ENCODE measurements around the gene PPP1R36. TPM values are rescaled to one million over a fixed set of nuclear protein-coding genes. Genes with fewer than 3 reads are reported as not detected.
A peak's percentile ranks its signal among the peaks of the same experiment; 100 is the strongest.
"Not testable (repeated sequence)": the region's sequence is repeated elsewhere in the genome, so short reads cannot be mapped to it uniquely, and the experiment has no call there.

PPP1R36 gene
- total and polyA plus RNA-seq, 4 experiments from 2014 or later = 0.49 TPM; not detected in 3

DNA sequence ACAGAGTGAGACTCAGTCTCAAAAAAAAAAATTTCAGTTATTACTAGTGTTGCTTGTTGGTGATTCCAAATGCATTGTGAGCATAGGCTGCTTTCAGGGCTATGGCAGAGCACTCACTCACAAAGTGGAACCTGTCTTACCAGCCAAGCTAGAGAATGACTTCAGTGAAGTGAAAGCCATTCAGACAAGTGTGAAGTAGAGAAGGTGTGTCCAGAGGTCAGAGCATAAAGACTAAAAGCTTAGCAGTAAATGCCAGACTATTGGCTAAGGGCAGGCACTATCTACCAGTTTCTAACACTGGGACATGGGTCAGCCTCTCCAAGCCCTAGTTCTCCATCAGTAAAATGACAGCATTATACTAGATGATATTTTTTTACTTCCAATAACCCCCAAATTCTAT lies 12.7 kb downstream of the PPP1R36 start:
- intact Hi-C loops (cut with micrococcal nuclease) = no loop called here
- no peaks in the 10 kb centered on the region for H3K9me3 Mint-ChIP-seq
- Histone ChIP-seq H3K36me3 (ENCODE audit: insufficient read depth, low read length) (no peaks in the 10 kb centered on the region), H3K27ac (ENCODE audit: low read depth, low read length) (no peak overlapping the region), H3K27me3 (ENCODE audit: insufficient read depth, low read length) (no peaks in the 10 kb centered on the region), H3K4me3 (ENCODE audit: low read length in 2 of 2) (no peak overlapping the region), H3K4me1 (ENCODE audit: insufficient read depth, low read length) (peaks cover 7% of the 10 kb centered on the region), H3K9me3 (ENCODE audit: control insufficient read depth in 1 of 2, low read length in 2 of 2) (no peaks in the 10 kb centered on the region)
- peaks cover 2 to 17% (median 11%) of the 10 kb centered on the region in 4 donors for H3K4me1 Mint-ChIP-seq
- DNase-seq = no peak
- no peak overlapping the region for H3K27ac Mint-ChIP-seq
- POLR2A ChIA-PET (ENCODE audit: partially characterized antibody) = no interaction called here
- no peak overlapping the region for H3K4me3 Mint-ChIP-seq
- CTCF ChIA-PET (ENCODE audit: partially characterized antibody) = interaction anchor here (1.0 kb wide), 1 partner anchor 19 kb away, joined by 3 read pairs; no protein-coding TSS in a partner anchor
- peaks cover 0 to 3% of the 10 kb centered on the region in 2 donors for H3K27me3 Mint-ChIP-seq
- H3K36me3 Mint-ChIP-seq = no peaks in the 10 kb centered on the region

DNA sequence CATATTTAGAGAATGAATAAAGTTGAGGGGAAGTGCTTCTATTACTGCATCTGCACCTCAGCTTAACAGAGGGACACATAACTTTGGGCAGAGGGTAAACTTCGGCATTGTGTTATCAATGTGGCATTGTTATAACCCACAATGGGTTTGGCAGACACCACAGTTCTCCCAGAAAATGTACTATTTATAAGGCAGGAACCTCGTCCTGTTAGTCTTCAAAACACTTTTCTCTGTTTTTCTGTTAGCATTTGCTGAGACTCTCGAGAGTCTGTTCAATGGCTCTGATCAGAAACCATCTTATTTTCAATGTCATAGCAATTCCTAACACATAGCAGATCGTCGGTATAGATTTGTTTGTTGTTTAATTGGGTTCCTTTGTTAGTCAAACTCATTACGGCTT lies 13.9 kb downstream of the PPP1R36 start:
- H3K27me3 Mint-ChIP-seq = peaks cover 0 to 3% of the 10 kb centered on the region in 2 donors
- Histone ChIP-seq H3K4me1 (ENCODE audit: insufficient read depth, low read length) (peaks cover 7% of the 10 kb centered on the region), H3K9me3 (ENCODE audit: control insufficient read depth in 1 of 2, low read length in 2 of 2) (no peaks in the 10 kb centered on the region), H3K27me3 (ENCODE audit: insufficient read depth, low read length) (no peaks in the 10 kb centered on the region), H3K4me3 (ENCODE audit: low read length in 2 of 2) (no peak overlapping the region), H3K36me3 (ENCODE audit: insufficient read depth, low read length) (no peaks in the 10 kb centered on the region), H3K27ac (ENCODE audit: low read depth, low read length) (no peak overlapping the region)
- ChIA-PET CTCF (ENCODE audit: partially characterized antibody) (no interaction called here), POLR2A (ENCODE audit: partially characterized antibody) (no interaction called here)
- intact Hi-C loops (cut with micrococcal nuclease) = no loop called here
- no peaks in the 10 kb centered on the region for H3K36me3 Mint-ChIP-seq
- no peaks in the 10 kb centered on the region for H3K9me3 Mint-ChIP-seq
- peaks cover 2 to 17% (median 11%) of the 10 kb centered on the region in 4 donors for H3K4me1 Mint-ChIP-seq
- no peak overlapping the region for H3K4me3 Mint-ChIP-seq
- no peak overlapping the region for H3K27ac Mint-ChIP-seq
- DNase-seq = no peak

DNA sequence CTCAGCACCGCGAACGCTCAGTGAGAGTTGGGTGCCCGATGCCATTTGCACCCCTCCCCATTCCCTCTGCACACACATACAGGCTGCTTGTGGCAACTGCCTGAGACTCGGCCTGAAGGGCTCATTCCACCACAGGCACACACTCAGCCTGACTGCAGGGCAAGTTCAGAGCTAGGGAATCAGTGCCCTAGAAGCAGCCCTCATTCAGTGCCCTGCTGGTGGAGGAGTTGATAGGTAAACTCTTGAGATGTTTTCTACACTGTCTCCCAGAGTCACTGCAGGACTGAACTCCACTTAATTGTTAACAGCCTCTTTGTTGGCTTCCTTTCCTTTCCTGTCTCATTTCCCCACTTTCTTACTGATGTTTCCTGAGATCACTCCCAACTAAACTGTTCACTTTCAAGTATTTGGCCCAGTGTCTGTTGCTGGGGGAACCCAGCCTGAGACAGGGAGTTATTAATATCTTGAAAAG lies 16.9 kb downstream of the PPP1R36 start:
- Mint-ChIP-seq H3K27ac (no peak overlapping the region), H3K27me3 (peaks cover 0 to 3% of the 10 kb centered on the region in 2 donors), H3K36me3 (no peaks in the 10 kb centered on the region), H3K4me3 (no peak overlapping the region), H3K9me3 (no peaks in the 10 kb centered on the region), H3K4me1 (peaks cover 0 to 3% (median 2%) of the 10 kb centered on the region in 4 donors)
- POLR2A ChIA-PET (ENCODE audit: partially characterized antibody) = no interaction called here
- no peak for DNase-seq
- H3K36me3 ChIP-seq (ENCODE audit: insufficient read depth, low read length) = no peaks in the 10 kb centered on the region
- intact Hi-C loops (cut with micrococcal nuclease) = no loop called here
- H3K27me3 ChIP-seq (ENCODE audit: insufficient read depth, low read length) = no peaks in the 10 kb centered on the region
- CTCF ChIA-PET (ENCODE audit: partially characterized antibody) = no interaction called here
- H3K4me3 ChIP-seq (ENCODE audit: low read length in 2 of 2) = no peak overlapping the region
- H3K9me3 ChIP-seq (ENCODE audit: control insufficient read depth in 1 of 2, low read length in 2 of 2) = no peaks in the 10 kb centered on the region
- H3K27ac ChIP-seq (ENCODE audit: low read depth, low read length) = no peak overlapping the region
- H3K4me1 ChIP-seq (ENCODE audit: insufficient read depth, low read length) = no peaks in the 10 kb centered on the region

DNA sequence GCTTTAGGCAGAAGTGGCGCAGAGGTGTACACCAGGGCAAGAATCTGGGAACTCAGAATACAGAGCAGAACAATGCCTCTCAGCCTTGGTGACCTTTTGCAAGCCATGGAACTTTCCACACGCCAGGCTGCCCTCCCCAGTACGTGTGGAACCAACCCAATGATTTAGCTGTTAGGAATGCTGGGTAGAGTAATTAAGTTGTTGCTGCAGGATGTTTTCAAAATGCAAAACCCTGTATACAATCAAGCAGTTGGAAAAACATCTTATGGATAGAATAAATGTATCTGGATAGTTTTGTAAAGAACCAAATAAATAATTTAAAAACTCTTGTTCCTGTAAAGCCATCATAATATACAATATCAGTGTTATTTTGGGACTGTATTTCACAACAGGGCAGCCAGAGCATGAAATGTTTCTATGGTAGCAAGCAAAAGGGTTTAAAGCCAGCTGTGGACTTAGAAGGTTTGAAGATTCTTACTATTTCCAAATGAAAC lies 19.4 kb downstream of the PPP1R36 start:
- no peak for DNase-seq
- H3K9me3 Mint-ChIP-seq = no peaks in the 10 kb centered on the region
- H3K9me3 ChIP-seq (ENCODE audit: control insufficient read depth in 1 of 2, low read length in 2 of 2) = no peaks in the 10 kb centered on the region
- H3K4me3 Mint-ChIP-seq = no peak overlapping the region
- H3K27me3 ChIP-seq (ENCODE audit: insufficient read depth, low read length) = no peaks in the 10 kb centered on the region
- H3K4me3 ChIP-seq (ENCODE audit: low read length in 2 of 2) = no peak overlapping the region
- H3K27ac ChIP-seq (ENCODE audit: low read depth, low read length) = no peak overlapping the region
- no peak overlapping the region for H3K27ac Mint-ChIP-seq
- H3K4me1 Mint-ChIP-seq = no peaks in the 10 kb centered on the region
- no peaks in the 10 kb centered on the region for H3K4me1 ChIP-seq (ENCODE audit: insufficient read depth, low read length)
- no peaks in the 10 kb centered on the region for H3K36me3 ChIP-seq (ENCODE audit: insufficient read depth, low read length)
- peaks cover 0 to 3% of the 10 kb centered on the region in 2 donors for H3K27me3 Mint-ChIP-seq
- intact Hi-C loops (cut with micrococcal nuclease) = no loop called here
- CTCF ChIA-PET (ENCODE audit: partially characterized antibody) = no interaction called here
- no peaks in the 10 kb centered on the region for H3K36me3 Mint-ChIP-seq
- POLR2A ChIA-PET (ENCODE audit: partially characterized antibody) = no interaction called here

DNA sequence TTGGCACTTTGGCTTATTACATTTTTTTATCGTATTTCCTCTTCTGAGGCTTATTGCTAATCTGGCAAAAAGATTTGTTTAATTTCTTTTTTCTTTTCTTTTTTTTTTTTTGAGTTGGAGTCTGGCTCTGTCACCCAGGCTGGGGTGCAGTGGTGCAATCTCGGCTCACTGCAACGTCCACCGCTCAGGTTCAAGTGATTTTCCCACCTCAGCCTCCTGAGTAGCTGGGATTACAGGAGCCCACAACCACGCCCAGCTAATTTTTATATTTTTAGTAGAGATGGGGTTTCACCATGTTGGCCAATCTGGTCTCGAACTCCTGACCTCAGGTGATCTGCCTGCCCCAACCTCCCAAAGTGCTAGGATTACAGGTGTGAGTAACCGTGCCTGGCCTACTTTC lies 19.9 kb downstream of the PPP1R36 start:
- H3K36me3 Mint-ChIP-seq; POLR2A ChIA-PET (ENCODE audit: partially characterized antibody); H3K27me3 ChIP-seq (ENCODE audit: insufficient read depth, low read length); H3K27ac ChIP-seq (ENCODE audit: low read depth, low read length); intact Hi-C loops (cut with micrococcal nuclease); H3K27ac Mint-ChIP-seq; H3K4me3 ChIP-seq (ENCODE audit: low read length in 2 of 2); H3K9me3 ChIP-seq (ENCODE audit: control insufficient read depth in 1 of 2, low read length in 2 of 2); H3K4me3 Mint-ChIP-seq; H3K27me3 Mint-ChIP-seq; H3K4me1 ChIP-seq (ENCODE audit: insufficient read depth, low read length); DNase-seq; CTCF ChIA-PET (ENCODE audit: partially characterized antibody); H3K36me3 ChIP-seq (ENCODE audit: insufficient read depth, low read length); H3K9me3 Mint-ChIP-seq; H3K4me1 Mint-ChIP-seq: not testable (repeated sequence)

DNA sequence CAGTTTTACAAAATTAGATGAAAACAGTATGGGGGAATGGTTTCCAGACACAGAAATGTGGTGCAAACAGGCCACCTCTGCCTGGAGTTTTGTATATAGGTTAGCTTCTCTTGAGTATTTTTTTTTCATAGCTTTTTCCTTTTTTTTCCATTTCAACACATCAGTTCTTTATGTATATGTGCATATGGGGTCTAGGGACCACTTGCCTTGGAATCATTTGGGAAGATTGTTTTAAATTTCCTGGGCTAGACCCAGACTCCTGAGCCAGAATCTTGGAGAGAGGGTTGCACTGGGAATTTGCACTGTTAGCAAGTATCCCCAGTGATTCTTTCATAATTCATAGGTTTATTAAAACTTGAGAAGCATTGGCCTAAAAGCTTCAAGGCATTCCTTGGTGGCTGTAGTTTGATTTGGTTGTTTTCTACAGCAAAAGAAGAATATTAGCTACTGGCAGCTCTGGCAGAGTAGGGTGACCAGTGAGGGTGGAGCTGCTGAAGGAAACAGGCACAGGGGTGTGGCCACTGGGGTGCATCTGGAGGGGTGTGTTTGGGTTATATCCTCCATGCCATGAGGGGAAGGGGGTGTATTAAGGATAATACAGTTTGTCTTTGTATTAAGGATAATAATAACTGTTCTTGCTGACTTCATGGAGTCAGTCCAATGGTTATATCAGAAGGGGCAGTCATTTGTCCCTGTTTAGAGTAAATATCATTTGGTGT lies 22.8 kb downstream of the PPP1R36 start:
- ChIA-PET POLR2A (ENCODE audit: partially characterized antibody) (no interaction called here), CTCF (ENCODE audit: partially characterized antibody) (interaction anchor here (1.0 kb wide), 1 partner anchor 143 kb away, joined by 4 read pairs; no protein-coding TSS in a partner anchor)
- H3K9me3 Mint-ChIP-seq = no peaks in the 10 kb centered on the region
- Histone ChIP-seq H3K27ac (ENCODE audit: low read depth, low read length) (no peak overlapping the region), H3K27me3 (ENCODE audit: insufficient read depth, low read length) (no peaks in the 10 kb centered on the region), H3K4me3 (ENCODE audit: low read length in 2 of 2) (no peak overlapping the region), H3K36me3 (ENCODE audit: insufficient read depth, low read length) (no peaks in the 10 kb centered on the region), H3K9me3 (ENCODE audit: control insufficient read depth in 1 of 2, low read length in 2 of 2) (no peaks in the 10 kb centered on the region), H3K4me1 (ENCODE audit: insufficient read depth, low read length) (no peaks in the 10 kb centered on the region)
- H3K27ac Mint-ChIP-seq = peak overlapping the region in 1 of 7 donors; percentile 57
- no peaks in the 10 kb centered on the region for H3K27me3 Mint-ChIP-seq
- no peak for DNase-seq
- no peak overlapping the region for H3K4me3 Mint-ChIP-seq
- no peaks in the 10 kb centered on the region for H3K4me1 Mint-ChIP-seq
- no peaks in the 10 kb centered on the region for H3K36me3 Mint-ChIP-seq
- intact Hi-C loops (cut with micrococcal nuclease) = no loop called here

DNA sequence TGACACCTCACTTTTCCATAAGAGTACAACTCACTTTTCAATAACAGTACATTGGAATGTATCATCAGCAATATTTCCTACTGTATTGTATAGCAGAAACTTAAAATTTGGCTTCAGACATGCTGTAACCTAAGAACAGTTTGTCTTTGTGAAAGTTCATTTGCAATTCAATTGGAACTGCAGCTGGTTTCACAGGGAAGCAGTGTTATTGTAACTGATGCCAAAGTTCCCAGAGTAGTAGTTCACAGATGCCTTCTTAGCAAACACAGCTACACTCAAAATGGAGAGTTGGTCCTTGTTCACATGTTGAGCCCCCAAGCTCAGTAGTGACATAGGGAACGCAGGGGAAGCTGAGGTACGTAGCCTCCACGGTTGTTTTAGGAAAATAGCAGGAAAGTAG lies 23.3 kb downstream of the PPP1R36 start:
- Histone ChIP-seq H3K9me3 (ENCODE audit: control insufficient read depth in 1 of 2, low read length in 2 of 2) (no peaks in the 10 kb centered on the region), H3K27ac (ENCODE audit: low read depth, low read length) (no peak overlapping the region), H3K27me3 (ENCODE audit: insufficient read depth, low read length) (no peaks in the 10 kb centered on the region), H3K4me1 (ENCODE audit: insufficient read depth, low read length) (no peaks in the 10 kb centered on the region), H3K36me3 (ENCODE audit: insufficient read depth, low read length) (no peaks in the 10 kb centered on the region), H3K4me3 (ENCODE audit: low read length in 2 of 2) (no peak overlapping the region)
- H3K27me3 Mint-ChIP-seq = no peaks in the 10 kb centered on the region
- H3K9me3 Mint-ChIP-seq = no peaks in the 10 kb centered on the region
- DNase-seq = no peak
- H3K4me3 Mint-ChIP-seq = no peak overlapping the region
- H3K36me3 Mint-ChIP-seq = no peaks in the 10 kb centered on the region
- POLR2A ChIA-PET (ENCODE audit: partially characterized antibody) = no interaction called here
- H3K4me1 Mint-ChIP-seq = no peaks in the 10 kb centered on the region
- H3K27ac Mint-ChIP-seq = no peak overlapping the region
- intact Hi-C loops (cut with micrococcal nuclease) = no loop called here
- CTCF ChIA-PET (ENCODE audit: partially characterized antibody) = interaction anchor here (1.0 kb wide), 1 partner anchor 143 kb away, joined by 4 read pairs; no protein-coding TSS in a partner anchor

Measured in CD4-positive, alpha-beta memory T cell (primary cell).